GM12892 (cell line): ENCODE data around the gene GABRD.

ENCODE experiments used
- DNase-seq: peaks from one replicate; pipeline ENCODE4 v3.0.0; 2011; ENCODE audit not compliant: insufficient read length
- FAIRE-seq: peaks from 2 replicates; lab custom pipeline; 2011; peaks lifted over from hg19 to GRCh38; lab: Jason Lieb, UNC
- POLR2A ChIP-seq: IDR thresholded peaks from 2 replicates; pipeline ENCODE4 v1.6.1; 2011; ENCODE audit warnings: low read depth, low read length, control low read depth
- POLR2AphosphoS5 ChIP-seq: IDR thresholded peaks from 2 replicates; pipeline ENCODE4 v1.6.1; 2011; ENCODE audit warnings: low read depth, low read length, control low read depth
- TAF1 ChIP-seq: IDR thresholded peaks from 2 replicates; pipeline ENCODE4 v1.6.1; 2011; ENCODE audit warnings: low read depth, mild to moderate bottlenecking, control low read depth, low read length, borderline replicate concordance

Gene GABRD

DNA sequence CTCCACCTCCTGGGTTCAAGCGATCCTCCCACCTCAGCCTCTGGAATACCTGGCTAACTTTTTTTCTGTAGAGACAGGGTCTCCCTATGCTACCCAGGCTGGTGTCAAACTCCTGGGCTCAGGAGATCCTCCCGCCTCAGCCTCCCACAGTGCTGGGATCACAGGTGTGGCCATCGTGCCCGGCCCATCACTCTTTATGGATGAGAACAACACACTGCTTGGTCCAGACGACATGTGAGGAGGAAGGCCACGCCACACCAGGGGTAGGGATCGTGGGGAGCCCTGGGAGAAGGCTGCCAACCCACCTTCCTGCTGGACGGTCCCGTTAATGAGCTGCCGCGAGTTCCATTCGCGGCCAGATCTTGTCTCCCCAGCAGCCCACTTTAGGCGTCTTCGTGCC, 5.0 kb upstream of the GABRD start:
- no peak for TF ChIP-seq POLR2AphosphoS5
- TF ChIP-seq POLR2A: no peak
- no peak for TF ChIP-seq TAF1
- DNase-seq (no peak), FAIRE-seq (no peak)

GRCh38 chr1:2014741-2015735, 4.1 kb upstream of the GABRD start:
- DNase-seq (no peak), FAIRE-seq (no peak)
- TF ChIP-seq POLR2AphosphoS5 (no peak), TAF1 (no peak), POLR2A (no peak)

GRCh38 chr1:2016123-2016522, 3.0 kb upstream of the GABRD start:
- DNase-seq (no peak), FAIRE-seq (no peak)
- TF ChIP-seq TAF1 (no peak), POLR2A (no peak), POLR2AphosphoS5 (no peak)

- DNase-seq (no peak), FAIRE-seq (no peak)
- TF ChIP-seq TAF1 (no peak), POLR2A (no peak), POLR2AphosphoS5 (no peak)
Measured at GRCh38 chr1:2018217-2019171, 651 bp upstream of the GABRD start.

- FAIRE-seq: no peak
- no peak for TF ChIP-seq TAF1
- no peak for DNase-seq
Measured at GRCh38 chr1:2019571-2020309, 595 bp downstream of the GABRD start.

- FAIRE-seq (no peak), DNase-seq (no peak)
- no peak for TF ChIP-seq POLR2AphosphoS5
- no peak for TF ChIP-seq TAF1
- no peak for TF ChIP-seq POLR2A
Measured at GRCh38 chr1:2020310-2020655, 1.1 kb downstream of the GABRD start.

DNA sequence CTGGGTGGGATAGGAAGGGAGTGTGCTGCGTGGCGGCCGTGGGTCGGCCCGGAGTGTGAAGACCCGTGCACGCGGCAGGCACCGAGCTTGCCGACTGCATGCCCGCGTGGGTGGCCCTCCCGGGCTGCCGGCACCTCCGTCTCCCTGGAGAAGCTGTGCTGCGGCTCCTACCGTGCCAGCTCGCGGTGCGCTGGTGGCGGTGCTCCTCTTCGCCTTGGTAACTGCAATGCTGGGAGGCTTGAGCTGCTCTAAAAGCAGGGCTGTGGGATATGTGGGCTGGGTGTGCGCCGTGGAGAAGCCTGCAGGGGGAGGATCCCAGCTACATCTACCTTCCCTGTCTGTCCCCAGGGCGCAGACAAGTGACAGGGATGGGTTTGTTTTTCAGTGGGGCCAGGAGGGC, 2.4 kb downstream of the GABRD start:
- FAIRE-seq (no peak), DNase-seq (no peak)
- TF ChIP-seq POLR2AphosphoS5 (no peak), POLR2A (no peak), TAF1 (no peak)

DNA sequence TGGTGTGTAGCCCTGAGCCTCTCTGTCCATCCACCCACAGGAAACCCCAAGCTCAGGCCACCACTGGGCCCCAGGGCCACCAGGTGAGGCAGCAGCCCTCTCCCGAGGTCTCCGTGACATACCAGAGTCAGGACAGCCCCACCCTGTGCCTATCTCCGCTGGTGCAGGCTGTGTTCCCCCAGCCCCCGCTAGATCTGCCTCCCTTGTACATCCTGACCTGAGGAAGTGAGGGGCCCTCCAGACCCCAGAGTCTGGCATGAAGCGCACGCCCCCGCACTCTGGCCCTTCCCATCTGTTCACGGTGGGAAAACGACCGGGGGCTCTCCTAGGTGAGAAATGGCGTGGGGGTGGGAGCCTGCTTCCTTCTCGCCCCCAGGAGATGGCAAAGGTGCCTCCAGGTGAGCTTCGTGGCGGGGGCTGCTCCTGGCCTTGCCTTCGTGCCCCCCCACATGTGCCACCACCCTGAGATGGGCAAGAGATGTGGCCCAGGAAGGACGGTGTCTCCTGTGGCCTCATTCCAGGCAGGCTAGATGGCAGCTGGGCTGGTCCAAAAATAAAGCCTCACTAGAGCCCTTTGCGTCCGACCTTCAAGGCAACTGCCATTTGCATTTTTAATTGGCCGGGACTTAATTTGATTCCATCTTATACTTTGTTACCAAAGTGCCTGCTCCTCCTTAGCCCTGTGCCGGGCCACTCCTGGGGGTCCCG, 3.1 kb downstream of the GABRD start:
- FAIRE-seq: no peak
- TF ChIP-seq POLR2AphosphoS5 (no peak), TAF1 (no peak), POLR2A (no peak)
- no peak for DNase-seq

DNA sequence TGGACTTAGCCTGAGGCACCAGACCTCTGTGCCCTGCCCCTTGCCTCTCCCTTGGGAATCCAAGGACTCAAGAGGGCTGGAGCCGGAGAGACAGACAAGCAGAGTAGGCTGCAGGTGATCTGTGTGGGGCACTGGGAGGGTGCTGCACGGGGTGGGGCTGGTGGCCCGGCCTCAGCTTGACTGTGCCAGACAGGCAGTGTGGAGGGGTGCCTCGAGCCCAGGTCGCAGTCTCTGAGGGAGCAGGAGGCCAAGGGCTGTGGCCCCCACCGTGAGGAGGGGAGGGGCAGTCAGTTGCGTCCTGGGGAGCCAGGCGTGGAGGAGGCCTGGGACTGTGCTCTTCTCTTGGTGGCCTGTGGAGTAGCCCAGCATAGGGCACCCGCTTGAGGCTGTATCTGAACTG, 4.0 kb downstream of the GABRD start:
- no peak for DNase-seq
- FAIRE-seq: no peak

GRCh38 chr1:2024451-2024850, 5.3 kb downstream of the GABRD start:
- no peak for TF ChIP-seq POLR2A
- no peak for TF ChIP-seq TAF1
- no peak for TF ChIP-seq POLR2AphosphoS5
- FAIRE-seq: no peak
- no peak for DNase-seq

More for the DNA sequence above, 4.0 kb downstream of the GABRD start:
- TF ChIP-seq POLR2A: no peak
- TF ChIP-seq POLR2AphosphoS5: no peak
- no peak for TF ChIP-seq TAF1

DNA sequence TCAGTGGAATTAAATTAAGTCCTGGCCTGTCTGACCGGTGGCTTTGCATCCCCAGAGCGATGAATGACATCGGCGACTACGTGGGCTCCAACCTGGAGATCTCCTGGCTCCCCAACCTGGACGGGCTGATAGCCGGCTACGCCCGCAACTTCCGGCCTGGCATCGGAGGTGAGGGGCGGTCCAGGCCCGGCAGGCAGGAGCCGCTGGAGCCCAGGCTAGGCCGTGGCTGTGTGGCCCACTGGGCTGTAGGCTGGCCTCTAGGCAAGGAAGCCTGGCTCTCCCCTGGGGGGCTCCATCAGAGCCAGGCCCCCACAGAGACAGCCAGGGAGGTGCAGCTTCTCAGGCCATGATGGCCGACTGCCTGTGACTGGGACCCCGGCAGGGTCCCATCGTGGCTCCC, 5.7 kb downstream of the GABRD start:
- TF ChIP-seq POLR2AphosphoS5 (no peak), POLR2A (no peak), TAF1 (no peak)
- DNase-seq: no peak
- no peak for FAIRE-seq
